HG02884 (cell line): ENCODE data around the gene KDM4B.

Experiments
- ATAC-seq: cut with Tn5 transposase; IDR thresholded peaks from one replicate; pipeline ENCODE4 v1.9.1; 2021; ENCODE audit warnings: mild to moderate bottlenecking, moderate library complexity; ENCODE audit not compliant: unreplicated experiment

Gene KDM4B

GRCh38 chr19:4984106-4984380 lies 15.1 kb downstream of the KDM4B start:
- ATAC-seq, result no peak

DNA sequence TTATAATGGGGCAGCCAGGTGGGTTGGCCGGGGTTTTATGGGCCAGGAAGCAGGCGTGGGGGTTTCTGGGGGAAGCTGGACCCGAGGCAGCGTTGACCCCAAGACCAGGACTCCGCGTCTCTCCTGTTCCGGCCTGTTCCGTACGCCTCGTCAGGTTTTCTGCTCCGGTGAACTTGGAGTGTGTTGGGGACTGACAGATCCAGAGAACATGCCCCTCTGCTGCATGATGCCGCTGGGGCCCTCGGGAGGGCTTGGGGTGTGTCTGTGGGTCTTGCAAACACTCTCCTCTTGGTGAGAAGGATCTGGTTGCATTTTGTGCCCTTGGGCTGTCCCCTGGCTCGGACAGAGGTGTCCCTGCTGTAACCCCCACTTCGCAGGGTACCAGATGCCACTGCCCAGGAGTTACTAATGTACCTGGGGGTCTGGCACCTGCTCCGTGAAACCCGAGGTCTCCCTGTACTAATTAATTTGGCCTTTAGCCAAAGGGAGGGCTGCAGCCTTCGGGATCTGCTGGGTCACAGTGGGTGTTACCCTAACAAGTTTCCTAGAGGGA lies 15.6 kb downstream of the KDM4B start:
- no peak for ATAC-seq

DNA sequence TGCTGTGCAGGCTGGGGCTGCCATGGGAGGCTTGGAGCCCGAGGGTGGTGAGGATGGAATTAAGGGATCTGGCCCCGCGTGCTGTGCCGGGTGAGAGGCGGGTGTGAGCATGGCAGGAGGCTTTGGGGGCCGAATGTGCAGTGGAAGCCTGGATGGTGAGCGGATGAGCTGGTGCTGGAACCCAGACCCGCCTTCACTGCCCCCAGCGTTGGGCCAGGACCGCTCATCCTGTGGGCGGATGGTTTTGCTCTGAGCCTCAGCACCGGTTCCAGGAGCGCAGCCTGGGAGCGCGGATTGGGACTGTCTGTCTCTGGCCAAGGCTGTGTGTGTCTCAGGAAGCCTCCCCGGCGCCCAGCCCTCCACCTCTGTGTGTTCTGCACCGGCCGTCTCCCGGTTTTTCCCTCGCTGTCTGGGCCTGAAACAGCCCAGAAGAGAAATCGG lies 16.7 kb downstream of the KDM4B start:
- ATAC-seq, result no peak

- ATAC-seq, result no peak
Observed at GRCh38 chr19:4986056-4986455, 17.1 kb downstream of the KDM4B start.

GRCh38 chr19:4986471-4986891 lies 17.6 kb downstream of the KDM4B start:
- ATAC-seq, result no peak

DNA sequence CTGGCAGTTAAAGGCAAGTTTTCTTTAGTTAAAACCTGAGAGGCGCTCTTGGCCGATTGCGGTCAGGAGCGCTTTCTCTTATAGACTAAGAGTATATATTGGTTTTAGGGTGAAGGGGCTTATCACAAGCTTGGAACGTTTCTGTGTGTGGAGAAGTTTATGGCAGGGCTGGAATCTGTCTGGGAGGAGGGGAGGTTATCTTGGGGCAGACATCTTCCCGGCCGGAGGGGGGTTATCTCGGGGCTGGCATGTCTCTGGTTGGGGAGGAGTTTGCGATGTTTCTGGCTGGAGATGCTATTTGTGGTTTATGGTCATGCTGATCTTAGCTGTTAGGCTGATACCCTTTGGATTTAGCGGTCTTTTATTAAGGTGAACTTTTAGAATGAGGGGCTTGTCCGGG lies 18.3 kb downstream of the KDM4B start:
- no peak for ATAC-seq

- no peak for ATAC-seq
Observed at GRCh38 chr19:4987692-4988370, 18.9 kb downstream of the KDM4B start.

DNA sequence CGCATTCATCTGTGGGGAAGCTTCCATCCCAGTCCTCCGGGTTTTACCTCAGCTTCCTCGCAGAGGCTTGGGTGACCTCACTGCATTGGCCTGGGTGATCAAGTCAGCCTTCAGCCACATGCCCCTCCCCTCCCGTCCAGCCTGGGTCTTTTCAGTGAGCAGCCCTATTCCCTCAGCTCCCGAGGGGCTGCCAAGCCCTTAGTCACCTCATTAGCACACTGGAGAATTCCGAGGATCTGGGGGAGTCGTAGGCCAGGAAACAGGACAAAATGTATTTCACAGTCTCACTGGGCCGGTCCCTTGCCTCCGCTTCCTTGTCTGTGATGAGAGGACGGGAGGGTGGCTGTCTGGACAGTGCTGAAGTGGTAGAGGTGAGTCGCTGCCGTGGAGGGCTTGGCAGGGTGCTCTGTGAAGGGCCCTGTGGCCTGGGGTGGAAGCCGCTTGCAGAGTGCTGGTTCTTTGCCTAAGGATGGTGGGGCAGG lies 19.9 kb downstream of the KDM4B start:
- ATAC-seq, result no peak

DNA sequence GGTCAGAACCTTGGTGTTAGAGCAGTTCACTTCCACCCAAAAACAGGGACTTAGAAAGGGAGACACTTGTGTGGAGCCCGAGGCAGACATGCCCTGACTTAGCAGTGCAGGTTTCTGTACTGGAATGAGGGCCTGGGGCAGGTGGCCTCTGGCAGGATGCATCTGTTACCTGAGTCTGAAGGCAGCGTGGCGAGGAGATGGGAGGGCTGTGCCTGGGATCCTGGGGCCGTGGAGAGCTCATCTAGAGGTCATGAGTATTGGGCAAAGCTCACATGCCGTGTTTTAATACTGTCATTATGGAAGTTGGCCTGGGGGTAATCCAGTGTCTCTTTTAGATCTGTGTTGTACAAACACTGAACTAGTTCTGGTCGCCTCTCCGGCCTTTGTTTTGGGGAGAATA lies 21.4 kb downstream of the KDM4B start:
- no peak for ATAC-seq

DNA sequence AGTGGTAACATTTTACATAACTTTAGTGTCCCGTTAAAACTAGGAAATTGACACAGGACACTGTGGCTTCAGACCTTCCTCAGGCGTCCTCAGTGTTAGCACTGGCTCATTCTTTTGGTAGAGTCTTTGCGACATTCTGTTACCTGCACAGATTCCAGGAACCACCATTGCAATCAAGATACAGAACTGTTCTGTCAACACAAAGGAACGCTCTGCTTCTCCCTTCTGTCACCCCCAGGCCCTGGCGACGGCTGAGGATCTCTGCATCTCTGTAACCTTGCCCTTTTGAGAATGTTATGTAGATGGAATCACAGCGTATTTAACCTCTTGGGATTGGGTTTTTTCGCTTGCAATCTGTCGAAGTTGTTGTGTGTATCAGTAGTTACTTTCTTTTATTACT lies 22.6 kb downstream of the KDM4B start:
- ATAC-seq, result no peak

- no peak for ATAC-seq
Observed at GRCh38 chr19:4991996-4992698, 23.2 kb downstream of the KDM4B start.

GRCh38 chr19:4993683-4994082 lies 24.8 kb downstream of the KDM4B start:
- no peak for ATAC-seq

GRCh38 chr19:4996701-4997100 lies 27.8 kb downstream of the KDM4B start:
- ATAC-seq, result no peak

DNA sequence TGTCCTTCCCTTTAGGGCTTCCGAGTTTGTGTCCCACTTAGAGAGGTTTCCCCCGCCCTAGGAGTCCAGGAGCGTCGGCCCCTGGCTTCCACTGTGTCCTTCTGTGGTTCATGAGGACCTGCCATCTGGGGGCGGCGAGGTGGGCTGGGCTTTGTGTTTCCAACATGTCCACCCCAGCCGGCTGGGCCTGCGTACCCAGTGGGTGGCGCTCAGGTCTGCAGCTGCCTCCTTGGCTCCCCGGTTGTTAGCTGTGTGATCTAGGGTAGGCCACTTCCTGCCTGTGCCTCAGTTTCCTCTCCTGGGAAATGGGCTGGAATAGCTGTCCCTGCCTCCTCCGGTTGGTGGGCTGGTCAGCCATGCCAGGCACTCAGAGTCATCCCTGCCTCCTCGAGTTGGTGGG lies 28.4 kb downstream of the KDM4B start:
- no peak for ATAC-seq

DNA sequence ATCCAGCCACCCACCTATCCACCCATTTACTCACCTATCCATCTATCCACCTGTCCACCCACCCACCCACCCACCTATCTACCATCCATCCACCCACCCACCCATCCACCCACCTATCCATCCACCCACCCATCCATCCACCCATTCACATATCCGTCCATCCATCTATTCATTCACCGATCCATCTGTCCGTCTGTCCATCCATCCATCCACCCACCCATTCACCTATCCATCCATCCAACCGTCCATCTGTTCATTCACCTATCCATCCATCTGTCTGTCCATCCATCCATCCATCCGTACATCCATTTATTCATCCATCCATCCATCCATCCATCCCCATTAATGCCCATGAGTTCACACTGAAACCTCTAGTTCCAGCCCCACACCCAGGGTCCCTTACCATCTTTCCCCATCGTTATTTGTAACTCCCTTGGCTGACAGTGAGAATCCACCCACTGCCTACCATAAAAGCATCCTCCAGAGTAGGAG lies 31.3 kb downstream of the KDM4B start:
- ATAC-seq, result no peak

DNA sequence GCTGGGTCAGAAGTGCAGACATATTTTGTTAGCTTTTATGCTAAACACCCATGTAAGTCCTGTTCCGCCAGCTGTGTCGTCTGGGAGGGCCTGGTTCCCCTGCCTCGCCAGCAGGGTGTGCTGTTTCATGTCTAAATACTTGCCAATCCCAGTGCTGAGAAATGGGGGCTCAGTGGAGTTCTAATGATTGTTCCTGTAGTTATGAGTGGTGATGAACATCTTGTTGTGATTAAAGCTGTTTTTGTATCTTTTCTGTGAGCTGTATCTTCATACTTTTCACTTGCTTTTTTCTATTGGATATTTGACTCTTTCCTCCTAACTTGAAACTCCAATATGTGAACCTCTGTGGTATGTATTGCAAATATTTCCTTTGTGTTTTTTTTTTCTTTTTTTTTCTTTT lies 32.7 kb downstream of the KDM4B start:
- no peak for ATAC-seq

GRCh38 chr19:5002143-5002542 lies 33.2 kb downstream of the KDM4B start:
- no peak for ATAC-seq

- no peak for ATAC-seq
Observed at GRCh38 chr19:5003781-5004180, 34.9 kb downstream of the KDM4B start.

GRCh38 chr19:5005096-5005495 lies 36.2 kb downstream of the KDM4B start:
- no peak for ATAC-seq

DNA sequence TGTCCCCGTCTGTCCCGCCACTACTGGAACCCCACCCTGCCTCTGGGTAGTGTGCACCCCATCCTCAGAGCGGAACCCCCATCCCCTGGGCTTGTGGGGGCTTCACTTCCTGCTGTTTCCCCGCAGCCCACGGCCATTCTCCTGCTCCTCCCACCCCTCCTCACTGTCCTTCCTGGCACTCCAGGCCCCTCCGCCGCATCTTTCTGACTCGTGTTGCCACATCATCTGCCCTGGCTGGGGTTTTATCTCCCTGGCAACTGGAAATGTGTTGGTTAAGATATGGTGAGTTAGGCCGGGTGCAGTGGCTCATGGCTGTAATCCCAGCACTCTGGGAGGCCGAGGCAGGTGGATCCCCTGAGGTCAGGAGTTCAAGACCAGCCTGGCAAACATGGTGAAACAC lies 37.3 kb downstream of the KDM4B start:
- no peak for ATAC-seq

- ATAC-seq, result no peak
Observed at GRCh38 chr19:5006821-5007220, 37.9 kb downstream of the KDM4B start.
